Thyroid gland (tissue), 4 donors: ENCODE data around the gene UGT1A10. TPM values are rescaled to one million over a fixed set of nuclear protein-coding genes. Genes with fewer than 3 reads are reported as not detected.
"Not testable (repeated sequence)": the region's sequence is repeated elsewhere in the genome, so short reads cannot be mapped to it uniquely, and the experiment has no call there.

Experiments used
- DNase-seq, 2 donors: peaks; one replicate each; pipeline ENCODE4 v3.0.0-alpha.2; 2019
- H3K27ac ChIP-seq, 3 donors: fragments of 200-600 bp; sonication (generic); 1 replicate in 2 of 3; 2 replicates in 1 of 3; pipeline ENCODE4 v1.5.1; 2016 to 2019; ENCODE audit warnings: mild to moderate bottlenecking in 1 of 3, moderate library complexity in 1 of 3
- H3K27me3 ChIP-seq: fragments of 200-600 bp; sonication (generic); one replicate; pipeline ENCODE4 v1.5.1; 2019
- H3K36me3 ChIP-seq, 2 donors: fragments of 200-600 bp; sonication (generic); one replicate each; pipeline ENCODE4 v1.5.1; 2016 to 2019
- H3K4me1 ChIP-seq, 2 donors: fragments of 200-600 bp; sonication (generic); one replicate each; pipeline ENCODE4 v1.5.1; 2017 to 2019
- H3K4me3 ChIP-seq, 3 donors: fragments of 200-600 bp; sonication (generic); replicated peaks in 1 of 3; 1 replicate in 2 of 3; 2 replicates in 1 of 3; pipeline ENCODE4 v1.5.1; 2016; ENCODE audit warnings: mild to moderate bottlenecking in 1 of 3
- H3K9me3 ChIP-seq: fragments of 200-600 bp; sonication (generic); one replicate; pipeline ENCODE4 v1.5.1; 2017
- POLR2A ChIP-seq, 2 donors: fragments of 450-650 bp; IDR thresholded peaks; one replicate each; pipeline ENCODE4 v1.6.1; 2017; ENCODE audit warnings: antibody characterized with exemption in 2 of 2, mild to moderate bottlenecking in 2 of 2, moderate library complexity in 1 of 2
- WGBS, 2 donors: methylation state at CpG; one replicate each; pipeline ENCODE4 v1.1.5; 2017; 5-methylcytosine and 5-hydroxymethylcytosine counted together
- intact Hi-C: fragments of 100-400 bp; cut with DNase I; formaldehyde crosslinking; loops from one replicate; pipeline ENCODE4 v1.15.1; 2023
- total RNA-seq, 4 donors: library from RNA; depleted of rRNA; stranded (reverse); fragments of >200 nt; gene quantifications; one replicate each; pipeline ENCODE4 v1.2.3, GENCODE V29; 2016
- TF ChIP-seq, protein P1 (sequence below), 6 experiments: fragments of 200-600 bp in 3 of 6; fragments of 450-650 bp in 3 of 6; sonication (generic) in 3 of 6; IDR thresholded peaks; one replicate each; pipeline ENCODE4 v1.5.1; 2016 to 2019; ENCODE audit warnings: antibody characterized with exemption in 6 of 6, mild to moderate bottlenecking in 2 of 6, inconsistent platforms in 1 of 6, moderate library complexity in 1 of 6

Gene UGT1A10
- total RNA-seq, 4 donors from 2014 or later, result 0.27 TPM; not detected in 3

DNA sequence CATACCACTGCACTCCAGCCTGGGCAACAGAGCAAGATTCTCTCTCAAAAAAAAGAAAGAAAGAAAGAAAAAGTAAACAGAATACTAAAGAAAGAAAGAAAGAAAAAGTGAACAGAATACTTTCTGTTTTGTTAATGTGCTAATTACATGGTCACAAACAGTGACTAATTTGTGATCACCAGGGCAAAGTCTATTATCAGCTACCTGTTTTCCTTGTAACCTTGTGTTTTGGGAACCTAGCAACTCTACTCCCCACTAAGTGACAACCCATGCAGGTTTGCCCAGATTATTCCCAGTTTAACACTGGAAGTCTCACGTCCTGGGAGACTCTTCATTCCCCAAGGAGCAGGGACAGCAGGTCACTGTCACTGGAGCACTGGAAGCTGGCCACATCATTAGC, 18.8 kb downstream of the UGT1A10 start:
- Histone ChIP-seq H3K4me3 (no peak overlapping the region), H3K36me3 (no peaks in the 10 kb centered on the region), H3K9me3 (no peaks in the 10 kb centered on the region), H3K27ac (no peak overlapping the region), H3K27me3 (no peaks in the 10 kb centered on the region), H3K4me1 (no peaks in the 10 kb centered on the region)
- DNase-seq, result no peak
- 43 to 78% methylated on average over 1 of the region's 1 CpG for WGBS, 2 donors
- no peak for TF ChIP-seq POLR2A (IDR thresholded peaks at IDR 0.05)
- TF ChIP-seq, protein P1, sequence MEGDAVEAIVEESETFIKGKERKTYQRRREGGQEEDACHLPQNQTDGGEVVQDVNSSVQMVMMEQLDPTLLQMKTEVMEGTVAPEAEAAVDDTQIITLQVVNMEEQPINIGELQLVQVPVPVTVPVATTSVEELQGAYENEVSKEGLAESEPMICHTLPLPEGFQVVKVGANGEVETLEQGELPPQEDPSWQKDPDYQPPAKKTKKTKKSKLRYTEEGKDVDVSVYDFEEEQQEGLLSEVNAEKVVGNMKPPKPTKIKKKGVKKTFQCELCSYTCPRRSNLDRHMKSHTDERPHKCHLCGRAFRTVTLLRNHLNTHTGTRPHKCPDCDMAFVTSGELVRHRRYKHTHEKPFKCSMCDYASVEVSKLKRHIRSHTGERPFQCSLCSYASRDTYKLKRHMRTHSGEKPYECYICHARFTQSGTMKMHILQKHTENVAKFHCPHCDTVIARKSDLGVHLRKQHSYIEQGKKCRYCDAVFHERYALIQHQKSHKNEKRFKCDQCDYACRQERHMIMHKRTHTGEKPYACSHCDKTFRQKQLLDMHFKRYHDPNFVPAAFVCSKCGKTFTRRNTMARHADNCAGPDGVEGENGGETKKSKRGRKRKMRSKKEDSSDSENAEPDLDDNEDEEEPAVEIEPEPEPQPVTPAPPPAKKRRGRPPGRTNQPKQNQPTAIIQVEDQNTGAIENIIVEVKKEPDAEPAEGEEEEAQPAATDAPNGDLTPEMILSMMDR (IDR thresholded peaks at IDR 0.05), result no peak
- intact Hi-C loops, result no loop called here

DNA sequence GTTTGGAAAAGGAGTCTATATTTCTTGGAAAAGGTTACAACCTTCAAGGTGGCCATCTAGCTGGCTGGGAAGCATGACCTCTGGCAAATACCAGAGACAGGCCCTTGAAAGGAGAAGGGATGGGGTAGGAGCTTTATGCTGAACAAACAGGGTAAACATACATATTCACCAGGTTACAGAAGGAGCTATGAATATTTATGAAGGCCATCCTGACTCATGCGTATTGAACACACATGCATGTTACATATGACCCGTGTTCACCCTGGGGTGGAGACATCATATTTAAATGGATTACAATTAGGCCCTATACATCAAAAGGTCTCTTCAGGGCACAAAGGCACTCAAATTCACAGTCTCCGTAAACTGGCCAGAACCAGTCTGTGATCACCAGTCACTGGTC, 19.7 kb downstream of the UGT1A10 start:
- H3K27me3 ChIP-seq, H3K36me3 ChIP-seq, intact Hi-C loops, H3K27ac ChIP-seq, H3K4me3 ChIP-seq, DNase-seq, H3K9me3 ChIP-seq, H3K4me1 ChIP-seq: not testable (repeated sequence)
- 93 to 96% methylated on average over 3 of the region's 3 CpGs for WGBS, 2 donors

DNA sequence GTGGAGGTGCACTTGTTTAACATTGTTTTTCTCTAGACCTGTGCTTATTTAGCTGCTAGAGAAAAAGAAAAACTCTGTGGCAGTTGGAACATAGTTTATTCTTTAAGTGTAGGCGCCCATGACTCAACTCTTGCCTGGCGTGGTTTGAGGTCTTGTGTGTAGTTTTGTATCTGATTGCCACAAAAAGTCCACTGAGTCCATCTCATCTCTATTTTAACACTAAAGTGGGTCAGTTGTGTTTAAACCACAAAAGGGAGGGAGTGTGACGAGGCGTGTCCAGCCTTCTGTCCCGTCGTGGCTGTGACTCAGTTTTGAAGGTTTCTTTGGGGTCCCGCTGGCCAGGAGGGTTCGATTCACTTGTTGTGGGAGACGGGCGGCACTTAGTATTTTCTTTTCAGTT, 20.2 kb downstream of the UGT1A10 start:
- Histone ChIP-seq H3K4me3 (no peak overlapping the region), H3K9me3 (no peaks in the 10 kb centered on the region), H3K27ac (no peak overlapping the region), H3K27me3 (no peaks in the 10 kb centered on the region), H3K4me1 (no peaks in the 10 kb centered on the region), H3K36me3 (no peaks in the 10 kb centered on the region)
- no peak for DNase-seq
- intact Hi-C loops, result no loop called here
- TF ChIP-seq, protein P1 (IDR thresholded peaks at IDR 0.05), result no peak
- no peak for TF ChIP-seq POLR2A (IDR thresholded peaks at IDR 0.05)
- WGBS, 2 donors, result 85 to 91% methylated on average over 10 of the region's 10 CpGs

DNA sequence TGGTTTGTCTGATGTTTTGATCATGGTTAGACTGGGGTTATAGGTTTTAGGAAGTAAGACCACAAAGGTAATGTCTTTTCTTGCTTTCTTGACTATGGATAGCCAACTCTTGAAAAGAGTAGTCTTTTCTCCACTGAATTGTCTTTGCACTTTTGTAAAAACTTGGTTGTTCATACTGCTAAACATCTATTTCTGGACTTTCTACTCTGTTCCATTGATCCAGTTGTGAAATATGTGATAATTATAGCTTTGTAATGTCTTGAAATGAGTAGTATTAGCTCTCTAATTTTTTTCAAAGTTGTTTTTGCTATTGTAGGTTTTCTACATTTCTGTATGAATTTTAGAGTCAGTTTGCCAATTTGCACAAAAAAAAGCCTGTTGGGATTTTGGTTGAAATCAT, 22.4 kb downstream of the UGT1A10 start:
- Histone ChIP-seq H3K27me3 (no peaks in the 10 kb centered on the region), H3K4me3 (no peak overlapping the region), H3K27ac (no peak overlapping the region), H3K36me3 (no peaks in the 10 kb centered on the region), H3K4me1 (no peaks in the 10 kb centered on the region), H3K9me3 (no peaks in the 10 kb centered on the region)
- DNase-seq, result no peak
- intact Hi-C loops, result no loop called here
- TF ChIP-seq, protein P1 (IDR thresholded peaks at IDR 0.05), result no peak

DNA sequence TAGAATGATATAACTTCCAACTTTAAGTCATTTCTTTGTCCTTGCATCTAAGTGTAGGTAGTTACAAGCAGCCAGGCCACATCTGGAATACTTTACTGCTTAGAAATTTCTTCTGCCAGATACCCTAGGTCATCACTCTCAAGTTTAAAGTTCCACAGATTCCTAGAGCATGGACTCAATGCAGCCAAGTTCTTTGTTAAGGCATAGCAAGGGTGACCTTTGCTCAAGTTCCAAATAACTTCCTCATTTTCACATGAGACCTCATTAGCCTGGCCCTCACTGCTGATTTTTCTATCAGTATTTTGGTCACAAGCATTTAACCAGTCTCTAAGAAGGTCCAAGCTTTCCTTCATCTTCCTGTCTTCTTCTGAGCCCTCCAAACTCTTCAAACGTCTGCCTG, 27.7 kb downstream of the UGT1A10 start:
- H3K4me1 ChIP-seq, result no peaks in the 10 kb centered on the region
- intact Hi-C loops, result no loop called here
- TF ChIP-seq POLR2A (IDR thresholded peaks at IDR 0.05), result no peak
- TF ChIP-seq, protein P1 (IDR thresholded peaks at IDR 0.05), result no peak

DNA sequence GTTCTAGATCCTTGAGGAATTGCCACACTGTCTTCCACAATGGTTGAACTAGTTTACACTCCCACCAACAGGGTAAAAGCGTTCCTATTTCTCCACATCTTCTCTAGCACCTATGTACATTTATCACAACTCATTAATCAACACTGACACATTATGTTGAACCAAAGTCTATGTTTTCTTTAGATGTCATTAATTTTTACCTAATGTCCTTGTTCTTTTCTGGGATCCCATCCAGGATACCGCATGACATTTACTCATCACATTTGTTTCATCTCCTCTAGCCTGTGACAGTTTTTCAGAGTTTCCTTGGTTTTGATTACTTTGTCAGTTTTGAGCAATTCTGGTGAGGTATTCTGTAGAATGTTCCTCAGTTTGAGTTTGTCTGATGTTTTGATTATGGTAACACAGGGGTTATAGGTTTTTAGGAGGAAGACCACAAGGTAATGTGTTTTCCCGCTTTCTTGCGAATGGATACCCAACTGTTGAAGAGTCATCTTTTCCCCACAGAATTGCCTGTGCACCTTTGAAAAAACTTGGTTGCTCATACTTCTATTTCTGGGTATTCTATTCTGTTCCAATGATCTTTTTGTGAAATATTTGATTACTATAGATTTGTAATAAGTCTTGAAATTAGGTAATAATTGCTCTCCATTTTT, 32.5 kb downstream of the UGT1A10 start:
- intact Hi-C loops, result no loop called here
- 92 to 93% methylated on average over 4 of the region's 4 CpGs for WGBS, 2 donors
- H3K4me1 ChIP-seq, result no peaks in the 10 kb centered on the region
- H3K4me3 ChIP-seq, result no peak overlapping the region
- no peak overlapping the region for H3K27ac ChIP-seq
- H3K9me3 ChIP-seq, result no peaks in the 10 kb centered on the region
- TF ChIP-seq, protein P1 (IDR thresholded peaks at IDR 0.05), result no peak
- TF ChIP-seq POLR2A (IDR thresholded peaks at IDR 0.05), result no peak
- no peaks in the 10 kb centered on the region for H3K27me3 ChIP-seq
- H3K36me3 ChIP-seq, result no peaks in the 10 kb centered on the region
- DNase-seq, result no peak

More for the DNA sequence above, 27.7 kb downstream of the UGT1A10 start:
- Histone ChIP-seq H3K27ac (no peak overlapping the region), H3K4me3 (no peak overlapping the region), H3K9me3 (no peaks in the 10 kb centered on the region), H3K36me3 (no peaks in the 10 kb centered on the region), H3K27me3 (no peaks in the 10 kb centered on the region)
- 49 to 67% methylated on average over 1 of the region's 1 CpG for WGBS, 2 donors
- no peak for DNase-seq
